SU-DHL-6 (cell line): ENCODE measurements around the gene OR2A25.

ENCODE experiments used
- EZH2phosphoT487 ChIP-seq: fragments of 200-600 bp; sonication (generic), shearing (Covaris generic); conservative IDR thresholded peaks from 2 replicates; pipeline ENCODE4 v1.6.1; 2018; ENCODE audit warnings: mild to moderate bottlenecking, antibody characterized with exemption, low read length, moderate library complexity, mixed read lengths
- TF ChIP-seq, protein P1 (sequence below): fragments of 200-600 bp; sonication (generic); IDR thresholded peaks from one replicate; pipeline ENCODE4 v1.5.1; 2017; ENCODE audit warnings: antibody characterized with exemption, mild to moderate bottlenecking, low read length, moderate library complexity; ENCODE audit not compliant: insufficient read depth, poor library complexity, severe bottlenecking

- TF ChIP-seq, protein P1, sequence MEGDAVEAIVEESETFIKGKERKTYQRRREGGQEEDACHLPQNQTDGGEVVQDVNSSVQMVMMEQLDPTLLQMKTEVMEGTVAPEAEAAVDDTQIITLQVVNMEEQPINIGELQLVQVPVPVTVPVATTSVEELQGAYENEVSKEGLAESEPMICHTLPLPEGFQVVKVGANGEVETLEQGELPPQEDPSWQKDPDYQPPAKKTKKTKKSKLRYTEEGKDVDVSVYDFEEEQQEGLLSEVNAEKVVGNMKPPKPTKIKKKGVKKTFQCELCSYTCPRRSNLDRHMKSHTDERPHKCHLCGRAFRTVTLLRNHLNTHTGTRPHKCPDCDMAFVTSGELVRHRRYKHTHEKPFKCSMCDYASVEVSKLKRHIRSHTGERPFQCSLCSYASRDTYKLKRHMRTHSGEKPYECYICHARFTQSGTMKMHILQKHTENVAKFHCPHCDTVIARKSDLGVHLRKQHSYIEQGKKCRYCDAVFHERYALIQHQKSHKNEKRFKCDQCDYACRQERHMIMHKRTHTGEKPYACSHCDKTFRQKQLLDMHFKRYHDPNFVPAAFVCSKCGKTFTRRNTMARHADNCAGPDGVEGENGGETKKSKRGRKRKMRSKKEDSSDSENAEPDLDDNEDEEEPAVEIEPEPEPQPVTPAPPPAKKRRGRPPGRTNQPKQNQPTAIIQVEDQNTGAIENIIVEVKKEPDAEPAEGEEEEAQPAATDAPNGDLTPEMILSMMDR = no peak
- no peak for TF ChIP-seq EZH2phosphoT487
These were observed 37.1 kb upstream of the OR2A25 start for GRCh38 chr7:144032516-144032915.
